Measurements from ENCODE around the gene IPO5.
"Not testable (repeated sequence)": the region's sequence is repeated elsewhere in the genome, so short reads cannot be mapped to it uniquely, and the experiment has no call there.

Gene IPO5

DNA sequence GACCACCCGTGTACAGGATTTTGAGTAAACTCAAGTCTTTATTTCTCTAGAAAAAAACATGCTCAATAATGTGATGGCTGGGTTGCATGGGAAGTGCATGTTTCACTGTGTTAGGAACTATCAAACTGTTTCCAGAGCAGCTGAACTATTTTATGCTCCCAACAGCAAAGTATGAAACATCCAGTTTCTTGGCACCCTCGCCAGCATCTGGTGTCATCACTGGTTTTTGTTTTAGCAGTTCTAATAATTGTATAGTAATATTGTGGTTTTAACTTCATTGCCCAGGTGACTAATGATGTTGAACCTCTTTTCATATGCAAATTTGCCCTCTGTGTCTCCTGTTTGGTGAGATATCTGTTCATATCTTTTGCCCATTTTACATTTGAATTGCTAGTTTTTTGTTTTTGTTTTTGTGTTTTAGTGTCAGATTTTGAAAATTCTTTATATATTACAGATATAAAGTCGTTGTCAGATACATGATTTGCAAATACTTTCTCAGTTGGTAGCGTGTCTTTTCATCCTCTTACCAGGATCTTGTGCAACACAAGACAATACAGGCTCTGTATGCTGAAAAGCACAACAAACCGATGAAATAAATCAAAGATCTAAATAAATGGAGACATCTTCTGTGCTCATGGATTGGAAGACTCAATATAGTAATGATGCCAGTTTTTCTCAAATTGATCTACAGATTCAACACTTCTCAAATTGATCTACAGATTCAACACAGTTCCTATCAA, 87.8 kb downstream of the IPO5 start:
- Histone ChIP-seq H3K27ac (no peak overlapping the region), H3K9me3 (no peaks in the 10 kb centered on the region), H3K27me3 (no peaks in the 10 kb centered on the region), H3K36me3 (no peaks in the 10 kb centered on the region), H3K4me1 (ENCODE audit: control insufficient read depth in 1 of 2, insufficient read depth in 1 of 2, low read depth in 1 of 2, low read length in 1 of 2) (no peaks in the 10 kb centered on the region), H3K4me3 (ENCODE audit: low read depth in 1 of 2, low read length in 1 of 2) (no peak overlapping the region)
- TF ChIP-seq CTCF (IDR thresholded peaks at IDR 0.05): no peak

DNA sequence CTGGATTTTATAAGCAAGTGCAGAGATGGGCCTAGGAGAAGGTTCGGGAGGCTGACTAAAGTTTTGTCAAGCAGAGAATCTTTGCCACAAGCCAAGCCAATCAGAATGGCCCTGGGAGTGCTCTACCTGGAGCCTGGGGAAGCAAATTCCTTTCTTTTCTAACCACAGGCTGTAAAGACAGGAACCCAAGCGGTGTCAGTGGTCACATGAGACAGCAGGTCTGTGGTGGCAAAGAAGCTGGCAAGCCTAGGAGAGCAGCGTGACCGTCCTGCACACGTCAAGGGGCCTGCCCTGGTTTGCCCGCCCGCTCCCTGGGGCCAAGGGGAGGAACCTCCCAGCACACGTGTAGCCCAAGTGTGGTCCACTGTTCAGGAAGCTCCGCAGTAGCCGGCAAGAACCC, 90.8 kb downstream of the IPO5 start:
- no peaks in the 10 kb centered on the region for H3K9me3 ChIP-seq

DNA sequence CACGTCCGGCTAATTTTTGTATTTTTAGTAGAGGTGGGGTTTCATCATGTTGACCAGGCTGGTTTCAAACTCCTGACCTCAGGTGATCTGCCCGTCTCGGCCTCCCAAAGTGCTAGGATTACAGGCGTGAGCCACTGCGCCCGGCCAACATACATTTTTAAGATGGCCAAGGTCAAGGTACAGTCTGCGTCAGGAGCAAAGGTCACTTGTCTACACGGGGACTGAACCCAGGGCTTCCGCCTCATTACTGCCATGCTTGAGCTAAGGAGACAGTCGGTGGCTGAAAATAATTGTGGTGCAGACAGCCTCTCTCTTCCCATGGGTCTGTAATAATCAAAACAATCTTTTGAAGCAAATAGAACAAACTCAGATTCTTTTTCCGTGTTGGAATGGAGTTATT, 94.3 kb downstream of the IPO5 start:
- H3K27me3 ChIP-seq; H3K27ac ChIP-seq; H3K4me3 ChIP-seq (ENCODE audit: low read depth in 1 of 2, low read length in 1 of 2); H3K4me1 ChIP-seq (ENCODE audit: control insufficient read depth in 1 of 2, insufficient read depth in 1 of 2, low read depth in 1 of 2, low read length in 1 of 2); H3K36me3 ChIP-seq; H3K9me3 ChIP-seq: not testable (repeated sequence)

More for the DNA sequence above, 90.8 kb downstream of the IPO5 start:
- H3K4me1 ChIP-seq (ENCODE audit: control insufficient read depth in 1 of 2, insufficient read depth in 1 of 2, low read depth in 1 of 2, low read length in 1 of 2): no peaks in the 10 kb centered on the region
- H3K36me3 ChIP-seq: no peaks in the 10 kb centered on the region
- H3K4me3 ChIP-seq (ENCODE audit: low read depth in 1 of 2, low read length in 1 of 2): no peak overlapping the region
- TF ChIP-seq CTCF (IDR thresholded peaks at IDR 0.05): no peak
- no peaks in the 10 kb centered on the region for H3K27me3 ChIP-seq
- no peak overlapping the region for H3K27ac ChIP-seq

- H3K27me3 ChIP-seq: no peaks in the 10 kb centered on the region
- H3K36me3 ChIP-seq: no peaks in the 10 kb centered on the region
- no peak overlapping the region for H3K27ac ChIP-seq
- H3K4me3 ChIP-seq (ENCODE audit: low read depth in 1 of 2, low read length in 1 of 2): no peak overlapping the region
- no peaks in the 10 kb centered on the region for H3K9me3 ChIP-seq
- no peaks in the 10 kb centered on the region for H3K4me1 ChIP-seq (ENCODE audit: control insufficient read depth in 1 of 2, insufficient read depth in 1 of 2, low read depth in 1 of 2, low read length in 1 of 2)
- TF ChIP-seq CTCF (IDR thresholded peaks at IDR 0.05): no peak
These were observed 94.8 kb downstream of the IPO5 start for GRCh38 chr13:98048265-98048664.

DNA sequence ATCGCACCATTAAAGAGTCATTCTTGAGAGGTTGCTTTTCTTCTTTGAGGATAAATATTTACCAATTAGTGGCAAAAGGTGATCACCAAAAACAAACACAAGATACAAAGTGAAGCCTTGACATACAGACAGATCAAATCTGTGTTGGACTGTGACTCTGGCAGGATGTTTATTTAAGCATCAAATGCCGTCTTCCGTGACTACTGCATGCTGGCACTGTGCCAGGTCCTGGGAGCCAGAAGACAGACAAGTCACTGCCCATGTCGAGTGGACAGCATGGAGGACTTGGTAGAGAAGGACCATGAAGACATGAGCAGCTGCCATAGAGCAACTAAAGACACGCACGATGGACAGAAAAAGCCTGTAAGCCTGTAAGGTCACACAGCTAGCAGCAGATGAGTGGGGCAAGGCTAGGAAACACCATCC, 96.6 kb downstream of the IPO5 start:
- H3K36me3 ChIP-seq: no peaks in the 10 kb centered on the region
- TF ChIP-seq CTCF (IDR thresholded peaks at IDR 0.05): no peak
- H3K9me3 ChIP-seq: no peaks in the 10 kb centered on the region
- no peak overlapping the region for H3K4me3 ChIP-seq (ENCODE audit: low read depth in 1 of 2, low read length in 1 of 2)
- H3K27ac ChIP-seq: no peak overlapping the region
- no peaks in the 10 kb centered on the region for H3K27me3 ChIP-seq
- no peaks in the 10 kb centered on the region for H3K4me1 ChIP-seq (ENCODE audit: control insufficient read depth in 1 of 2, insufficient read depth in 1 of 2, low read depth in 1 of 2, low read length in 1 of 2)

DNA sequence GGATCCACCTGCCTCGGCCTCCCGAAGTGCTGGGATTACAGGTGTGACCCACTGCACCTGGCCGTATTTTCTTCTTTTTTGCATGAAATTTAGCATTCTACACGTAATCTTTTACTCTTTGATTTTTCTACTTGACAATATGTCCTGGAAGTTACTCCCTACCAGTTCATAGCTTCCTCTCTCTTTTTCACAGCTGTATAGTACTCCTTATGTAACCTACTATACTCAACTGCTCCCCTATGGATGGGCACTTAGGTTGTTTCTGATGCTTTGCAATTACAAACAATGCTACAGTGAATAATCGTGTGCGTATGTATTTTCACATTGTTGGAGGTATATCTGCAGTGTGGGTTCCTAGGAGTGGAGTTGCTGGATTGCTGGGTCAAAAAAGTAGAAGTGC, 98.9 kb downstream of the IPO5 start:
- Histone ChIP-seq H3K27me3 (no peaks in the 10 kb centered on the region), H3K4me3 (ENCODE audit: low read depth in 1 of 2, low read length in 1 of 2) (no peak overlapping the region), H3K27ac (no peak overlapping the region), H3K36me3 (no peaks in the 10 kb centered on the region), H3K4me1 (ENCODE audit: control insufficient read depth in 1 of 2, insufficient read depth in 1 of 2, low read depth in 1 of 2, low read length in 1 of 2) (no peaks in the 10 kb centered on the region), H3K9me3 (no peaks in the 10 kb centered on the region)
- TF ChIP-seq CTCF (IDR thresholded peaks at IDR 0.05): no peak
